GM18499 (cell line): ENCODE results near the gene ATPAF1.

Source experiments
- ATAC-seq: cut with Tn5 transposase; IDR thresholded peaks from one replicate; pipeline ENCODE4 v1.9.1; 2021; ENCODE audit warnings: moderate number of reproducible peaks; ENCODE audit not compliant: insufficient read depth, unreplicated experiment

Gene ATPAF1

GRCh38 chr1:46596846-46597245, 71.3 kb downstream of the ATPAF1 start:
- no peak for ATAC-seq

- ATAC-seq = no peak
Observed at GRCh38 chr1:46596036-46596435, 72.1 kb downstream of the ATPAF1 start.

DNA sequence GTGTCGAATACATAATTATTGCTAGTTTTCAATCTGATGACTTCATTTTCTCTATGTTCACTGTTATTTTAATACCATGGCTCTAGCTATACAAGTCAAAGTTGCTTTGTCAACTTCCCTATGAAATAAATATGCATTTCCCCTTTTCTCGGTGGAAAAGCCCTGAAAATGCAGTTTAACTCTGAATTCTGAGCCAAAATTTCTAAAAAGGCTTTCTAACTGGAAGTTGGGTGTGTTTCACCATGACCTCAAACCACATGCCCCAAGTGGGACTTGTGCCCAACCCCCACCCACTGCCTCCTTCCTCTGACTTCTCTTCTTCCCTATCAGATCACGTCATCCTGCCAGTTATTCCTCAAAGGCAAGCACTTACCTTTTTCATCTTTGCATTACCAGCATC, 73.0 kb downstream of the ATPAF1 start:
- no peak for ATAC-seq

DNA sequence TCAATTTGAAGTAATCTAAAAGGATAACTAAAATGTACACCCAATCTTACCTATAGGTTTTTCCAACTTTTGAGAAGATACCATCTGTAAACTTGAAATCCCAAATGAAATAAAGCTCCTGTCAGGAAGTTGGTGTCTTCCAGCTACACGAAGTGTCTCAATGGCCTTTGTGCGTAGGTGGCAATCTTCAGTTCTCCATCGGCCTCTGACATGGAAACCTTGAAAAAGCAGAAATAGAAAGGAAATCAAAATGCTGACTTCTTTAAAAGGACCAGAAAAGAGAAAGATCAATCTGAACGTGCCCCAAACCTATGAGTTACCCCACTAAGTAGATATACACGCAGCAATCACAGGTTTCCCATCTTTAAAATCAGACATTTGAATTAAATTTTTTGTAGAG, 74.1 kb downstream of the ATPAF1 start:
- ATAC-seq = no peak

DNA sequence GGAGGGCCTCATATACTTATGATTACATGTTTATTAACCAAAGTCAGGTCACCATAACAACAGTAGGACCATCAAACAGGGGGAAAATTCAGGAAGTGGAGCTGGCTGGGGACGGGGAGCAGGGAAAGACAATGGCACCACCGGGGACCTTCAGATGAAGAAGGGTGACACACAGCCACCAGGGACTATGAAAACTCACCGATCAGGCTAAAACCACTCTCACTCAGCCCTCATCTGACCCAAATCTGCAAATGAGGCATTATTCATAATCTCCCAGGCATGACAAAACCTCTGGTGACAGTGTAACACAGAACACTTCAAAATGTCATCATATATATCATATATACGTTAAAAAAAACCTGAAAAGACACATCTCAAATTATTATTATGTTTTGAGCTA, 75.3 kb downstream of the ATPAF1 start:
- ATAC-seq = no peak

DNA sequence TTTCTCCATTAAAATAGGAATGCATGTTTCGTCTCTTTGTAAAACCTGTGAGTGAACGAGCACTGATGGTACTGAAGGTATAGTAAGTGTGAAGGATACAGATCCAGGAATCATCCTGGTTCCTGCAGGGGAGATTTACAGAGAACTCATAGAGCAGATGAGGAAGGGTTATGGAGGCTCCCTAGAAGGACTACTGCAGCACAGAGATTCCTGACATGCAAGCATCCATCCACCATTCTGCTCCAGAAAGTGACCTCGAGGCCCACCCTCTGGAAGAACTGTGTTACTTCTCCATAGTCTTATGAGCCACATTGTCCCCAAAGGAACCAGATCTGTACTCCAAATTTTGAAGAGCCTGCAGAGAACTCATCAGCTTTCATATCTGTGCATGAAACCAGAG, 78.6 kb downstream of the ATPAF1 start:
- ATAC-seq = no peak

DNA sequence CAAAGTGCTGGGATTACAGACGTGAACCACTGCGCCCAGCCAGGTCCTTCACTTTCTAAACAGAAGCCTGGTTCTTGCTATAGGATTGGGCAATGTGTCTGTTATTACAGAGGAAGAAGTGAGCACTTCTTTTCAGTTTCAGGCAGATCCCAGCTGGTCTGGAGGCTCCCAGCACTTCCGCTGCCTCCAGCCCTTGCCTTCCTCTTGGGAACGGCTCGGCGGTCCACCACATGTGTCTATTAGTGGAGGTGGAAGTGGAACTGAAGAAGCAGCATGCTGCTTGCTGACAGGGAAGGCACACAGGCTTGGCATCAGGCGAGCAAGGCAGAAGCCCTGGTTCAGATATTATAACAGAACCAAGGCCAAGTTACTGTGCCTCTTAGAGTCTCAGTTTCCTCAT, 81.1 kb downstream of the ATPAF1 start:
- no peak for ATAC-seq

DNA sequence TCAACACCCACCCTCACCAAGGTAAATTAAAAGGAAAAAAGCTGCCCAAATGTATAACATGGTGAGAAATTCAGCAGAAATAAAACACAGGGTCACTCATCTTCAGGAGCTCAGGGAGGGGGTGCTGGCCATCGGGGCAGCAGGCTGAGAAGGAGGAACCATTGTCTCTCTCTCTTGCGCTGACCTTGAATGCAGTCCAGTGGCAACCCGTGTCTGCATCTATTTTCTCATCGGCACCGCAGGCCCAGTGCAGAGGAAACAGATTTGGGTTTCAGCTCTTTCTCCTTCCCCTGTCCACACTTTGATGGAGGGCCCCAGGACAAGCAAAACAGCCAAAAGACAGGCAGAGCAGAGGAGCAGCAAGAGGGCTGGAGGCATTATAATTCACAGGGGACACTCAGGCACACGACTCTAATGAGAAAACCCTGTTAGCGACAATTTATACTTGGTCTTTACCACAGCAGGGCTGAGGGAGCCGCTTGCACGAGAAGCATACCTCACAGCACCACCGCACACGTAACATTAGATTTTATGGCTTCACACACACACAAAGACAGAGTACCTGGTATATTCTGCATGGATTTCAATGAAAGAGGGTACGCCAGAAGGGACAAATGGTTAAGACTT, 82.7 kb downstream of the ATPAF1 start:
- ATAC-seq = no peak

DNA sequence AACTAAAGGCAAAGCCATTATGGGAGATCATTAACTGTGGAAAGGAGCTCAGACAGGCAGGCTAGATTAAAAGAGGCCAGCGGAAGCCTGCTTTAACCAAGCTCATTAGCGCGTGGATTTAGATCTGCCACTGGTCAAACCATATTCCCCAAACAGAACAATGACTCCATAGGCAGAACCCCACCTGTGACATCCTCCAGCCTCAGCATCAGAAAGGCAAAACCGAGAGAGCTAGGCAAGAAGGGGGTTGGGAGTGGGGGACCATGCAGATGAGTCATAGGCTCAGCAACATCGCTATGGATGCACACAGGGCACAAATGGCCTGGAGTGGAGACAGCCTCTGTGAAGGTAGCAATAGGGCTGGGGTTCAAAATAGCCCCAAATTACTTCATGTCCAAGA, 84.7 kb downstream of the ATPAF1 start:
- ATAC-seq = no peak

DNA sequence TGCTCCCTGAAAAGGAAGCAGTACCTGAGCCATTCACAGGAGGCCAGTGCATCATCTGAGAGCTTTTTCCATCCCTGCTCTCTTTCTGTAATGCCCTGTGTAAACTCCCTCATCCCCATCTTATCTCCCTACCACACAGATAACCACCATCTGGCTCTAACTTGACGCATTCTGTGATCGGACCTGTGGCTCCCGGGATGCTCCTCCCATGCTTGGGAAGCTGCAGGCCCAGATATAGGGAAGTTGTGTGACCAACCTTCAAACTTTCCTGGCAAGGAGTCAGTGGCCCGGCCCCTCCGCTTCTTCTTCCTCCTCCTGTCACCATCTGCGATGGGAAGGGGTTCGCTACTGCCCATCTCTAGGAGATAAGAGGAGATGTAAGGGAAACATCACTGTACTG, 85.2 kb downstream of the ATPAF1 start:
- ATAC-seq = no peak
